IPS DF 19.7 (cell line): ENCODE measurements around the gene APOC3.

Experiments used
- DNase-seq: peaks from one replicate; pipeline ENCODE4 v3.0.0-alpha.2; 2013; ENCODE audit warnings: low read depth, low spot score

APOC3 gene

GRCh38 chr11:116849060-116849459 is 19.4 kb downstream of the APOC3 start:
- DNase-seq: no peak

- no peak for DNase-seq
These were observed 19.8 kb downstream of the APOC3 start for GRCh38 chr11:116849486-116849885.

GRCh38 chr11:116851626-116852025 is 21.9 kb downstream of the APOC3 start:
- DNase-seq: no peak

- DNase-seq: no peak
These were observed 22.7 kb downstream of the APOC3 start for GRCh38 chr11:116852261-116853031.

GRCh38 chr11:116853461-116854073 is 23.9 kb downstream of the APOC3 start:
- no peak for DNase-seq

- DNase-seq: no peak
These were observed 25.7 kb downstream of the APOC3 start for GRCh38 chr11:116855413-116855812.

- DNase-seq: no peak
These were observed 26.7 kb downstream of the APOC3 start for GRCh38 chr11:116856423-116856822.

- DNase-seq: no peak
These were observed 27.6 kb downstream of the APOC3 start for GRCh38 chr11:116857316-116857715.

- DNase-seq: no peak
These were observed 28.2 kb downstream of the APOC3 start for GRCh38 chr11:116857936-116858335.

- DNase-seq: no peak
These were observed 29.5 kb downstream of the APOC3 start for GRCh38 chr11:116859175-116859574.

GRCh38 chr11:116860303-116860702 is 30.6 kb downstream of the APOC3 start:
- DNase-seq: no peak

GRCh38 chr11:116861539-116861938 is 31.8 kb downstream of the APOC3 start:
- no peak for DNase-seq

- no peak for DNase-seq
These were observed 32.5 kb downstream of the APOC3 start for GRCh38 chr11:116862185-116862584.

GRCh38 chr11:116862951-116863350 is 33.2 kb downstream of the APOC3 start:
- no peak for DNase-seq

- DNase-seq: no peak
These were observed 34.8 kb downstream of the APOC3 start for GRCh38 chr11:116864531-116864930.

GRCh38 chr11:116865696-116866095 is 36.0 kb downstream of the APOC3 start:
- DNase-seq: no peak

GRCh38 chr11:116866804-116867455 is 37.2 kb downstream of the APOC3 start:
- no peak for DNase-seq

GRCh38 chr11:116867619-116868018 is 37.9 kb downstream of the APOC3 start:
- no peak for DNase-seq

- DNase-seq: no peak
These were observed 38.4 kb downstream of the APOC3 start for GRCh38 chr11:116868066-116868465.

- DNase-seq: no peak
These were observed 39.9 kb downstream of the APOC3 start for GRCh38 chr11:116869610-116870009.

GRCh38 chr11:116870054-116870453 is 40.3 kb downstream of the APOC3 start:
- DNase-seq: no peak

- no peak for DNase-seq
These were observed 41.5 kb downstream of the APOC3 start for GRCh38 chr11:116871248-116871647.

GRCh38 chr11:116873381-116873780 is 43.7 kb downstream of the APOC3 start:
- no peak for DNase-seq
